GM19025 (cell line): ENCODE measurements around the gene GNL3.

Experiments used
- ATAC-seq: cut with Tn5 transposase; IDR thresholded peaks from one replicate; pipeline ENCODE4 v1.9.1; 2021; ENCODE audit warnings: mild to moderate bottlenecking, low read depth, moderate library complexity; ENCODE audit not compliant: unreplicated experiment

GNL3 gene

DNA sequence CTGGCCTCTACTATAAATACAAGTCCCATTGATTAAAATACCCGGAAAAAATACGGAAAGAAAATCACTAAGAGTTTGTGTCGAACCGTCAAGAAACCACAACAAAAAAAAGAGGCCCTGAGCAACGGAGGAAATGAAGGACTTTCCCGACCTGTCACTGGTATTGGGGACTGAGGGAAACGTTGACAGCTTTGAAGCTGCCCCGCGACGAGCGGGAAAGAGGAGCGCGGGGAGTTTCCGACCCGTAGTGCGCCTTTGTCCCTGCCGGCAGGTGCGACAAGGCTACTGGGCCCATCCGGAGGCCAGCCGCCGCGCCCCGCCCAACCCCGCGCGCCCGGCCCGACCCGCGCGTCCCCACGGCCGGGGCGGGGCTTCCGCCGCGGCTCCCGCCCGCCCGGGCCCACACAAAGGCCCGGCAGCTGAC, 535 bp upstream of the GNL3 start:
- peak; percentile 76 for ATAC-seq

GRCh38 chr3:52688266-52688665, 2.4 kb downstream of the GNL3 start:
- ATAC-seq = no peak

DNA sequence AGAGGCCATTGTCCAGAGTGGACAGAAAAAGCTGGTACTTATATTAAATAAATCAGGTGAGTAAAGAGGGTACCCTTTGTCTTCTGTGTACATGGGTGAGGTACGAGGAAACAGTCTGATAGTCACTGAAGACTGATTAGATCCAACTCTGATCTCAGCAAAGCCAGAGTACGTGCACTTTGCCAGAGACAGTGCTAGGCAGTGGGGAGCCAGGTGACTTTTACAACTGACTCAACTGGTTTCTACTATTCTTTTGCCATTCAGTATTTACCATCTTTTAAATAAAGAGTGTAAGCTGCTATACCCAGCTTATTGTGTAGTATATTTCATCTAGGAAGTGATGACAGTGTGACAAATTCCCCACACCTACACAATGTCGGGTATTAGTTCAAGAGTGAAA, 3.3 kb downstream of the GNL3 start:
- ATAC-seq = no peak

- ATAC-seq = no peak
Observed at GRCh38 chr3:52690560-52690959, 4.7 kb downstream of the GNL3 start.

- ATAC-seq = no peak
Observed at GRCh38 chr3:52693071-52693470, 7.2 kb downstream of the GNL3 start.

- no peak for ATAC-seq
Observed at GRCh38 chr3:52694528-52695189, 8.8 kb downstream of the GNL3 start.

DNA sequence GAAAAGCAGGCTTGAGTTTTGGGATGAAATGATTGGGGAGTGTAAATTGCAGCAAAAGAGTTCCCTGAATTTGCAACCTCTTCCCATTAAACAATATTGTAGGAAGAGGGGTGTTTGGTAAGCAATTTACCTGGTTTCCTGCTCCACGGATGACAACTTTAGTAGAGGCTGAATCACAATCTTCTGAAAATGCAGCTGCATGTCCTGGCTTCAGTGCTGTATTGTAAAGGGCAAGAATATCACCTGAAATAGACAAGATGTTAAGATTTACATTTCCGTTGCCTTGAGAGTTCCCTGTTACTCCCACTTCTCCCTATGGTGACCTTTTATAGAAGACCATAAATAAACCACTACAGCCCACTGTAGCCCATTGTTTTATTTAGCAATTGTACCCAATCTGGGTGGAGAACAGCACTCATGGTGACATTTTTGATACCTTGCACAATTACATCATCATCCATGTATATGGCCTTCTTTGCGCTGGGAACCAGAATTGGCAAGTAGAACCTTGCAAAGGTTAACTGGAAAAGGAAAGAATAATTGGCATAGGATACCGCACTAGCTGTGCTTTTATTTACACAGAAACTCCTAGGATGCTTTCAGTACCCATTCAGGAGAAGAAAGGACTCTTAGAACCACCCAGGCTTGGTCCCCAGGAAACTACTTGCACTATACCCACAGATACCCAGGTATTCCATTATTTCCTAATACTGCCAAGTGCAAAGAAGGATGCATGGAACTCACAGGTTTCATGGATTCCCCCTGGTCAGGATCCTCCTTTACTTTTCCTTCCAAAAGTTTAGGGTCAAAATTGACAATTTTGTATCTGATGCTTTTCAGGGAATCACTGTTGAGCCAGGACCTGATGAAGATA, 10.2 kb downstream of the GNL3 start:
- no peak for ATAC-seq

GRCh38 chr3:52696830-52697631, 11.2 kb downstream of the GNL3 start:
- no peak for ATAC-seq

DNA sequence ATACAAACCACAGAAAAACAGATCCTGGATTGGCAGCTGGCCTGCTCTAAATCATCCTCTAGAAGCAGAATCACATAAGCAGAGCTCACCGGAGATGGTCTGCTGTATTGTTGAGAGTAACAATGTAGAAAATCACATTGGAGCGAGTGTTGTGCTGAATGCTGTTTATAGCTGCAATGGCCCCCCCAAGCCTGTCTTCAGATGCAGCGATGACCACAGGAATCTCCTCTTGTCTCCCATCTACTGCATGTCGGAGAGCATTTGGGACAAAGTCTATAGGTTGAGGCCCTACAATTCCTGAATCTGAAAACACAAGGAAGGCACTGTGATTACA, 11.8 kb downstream of the GNL3 start:
- ATAC-seq = no peak

GRCh38 chr3:52703341-52703740, 17.5 kb downstream of the GNL3 start:
- ATAC-seq = no peak

- no peak for ATAC-seq
Observed at GRCh38 chr3:52704611-52705437, 19.0 kb downstream of the GNL3 start.

DNA sequence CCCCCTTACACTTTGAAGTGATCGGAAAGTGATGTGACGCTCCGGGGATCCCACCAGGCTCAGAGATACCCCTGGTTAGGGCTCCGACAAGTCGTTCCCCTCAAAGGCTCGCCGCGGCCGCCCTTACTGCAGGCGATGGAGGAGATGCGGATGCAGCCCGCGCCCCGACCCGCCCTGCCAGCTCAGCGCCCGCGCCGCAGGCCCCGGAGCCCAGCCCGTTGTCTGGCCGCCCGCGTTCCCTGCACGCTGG, 19.5 kb downstream of the GNL3 start:
- no peak for ATAC-seq

DNA sequence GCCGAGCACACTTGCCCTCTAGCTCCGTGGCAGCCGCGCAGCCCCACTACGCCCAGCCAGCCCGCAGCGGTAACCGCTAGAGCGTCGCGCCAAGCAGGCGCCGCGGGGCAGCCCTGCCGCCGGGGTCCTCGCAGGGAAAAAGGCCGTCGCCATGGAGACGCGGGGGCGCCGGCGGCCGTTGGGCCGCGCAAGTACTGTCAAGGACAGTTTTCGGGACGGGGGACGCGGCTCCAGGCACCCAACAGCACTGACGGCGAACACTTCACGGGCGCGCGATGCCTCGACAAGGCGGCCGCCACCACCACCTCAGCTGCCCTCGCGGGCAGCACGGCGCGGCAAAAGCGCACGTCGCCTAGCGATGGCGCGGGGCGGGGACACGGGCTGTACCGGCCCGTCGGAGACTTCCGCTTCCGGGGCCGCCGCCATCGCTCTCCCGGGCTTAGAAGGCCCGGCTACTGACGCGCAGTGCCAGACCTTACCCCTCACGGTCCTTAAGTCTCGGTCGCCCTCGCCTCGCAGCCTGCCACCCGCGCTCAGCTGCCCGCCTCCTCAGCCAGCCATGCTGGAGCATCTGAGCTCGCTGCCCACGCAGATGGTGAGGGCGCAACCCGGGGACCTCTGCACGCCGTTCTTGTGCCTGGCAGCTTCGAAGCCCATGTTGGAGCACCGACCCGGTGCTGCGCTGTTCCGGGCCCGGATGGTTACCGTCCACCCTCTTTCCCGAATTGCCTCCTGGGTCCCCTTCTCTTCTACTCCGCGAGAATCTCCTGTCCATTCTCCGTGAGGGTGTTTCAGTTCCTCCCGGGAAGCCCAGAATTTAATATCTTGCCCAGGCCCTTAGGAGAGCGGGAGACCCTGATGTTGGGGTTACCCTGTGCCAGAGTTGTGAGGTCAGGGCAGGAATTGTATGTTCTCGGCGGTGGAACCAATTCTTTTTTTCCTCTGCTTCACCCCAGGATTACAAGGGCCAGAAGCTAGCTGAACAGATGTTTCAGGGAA, 20.2 kb downstream of the GNL3 start, which contains the start of the genes GLT8D1 and SPCS1:
GLT8D1 (minus strand) TSS at position 104 of the 999 bp plus-strand sequence. CDS start 5,331 bp downstream, outside the sequence.
SPCS1 (plus strand) TSS at position 419 of the 999 bp plus-strand sequence; CDS start at position 560, 141 bp downstream.
- peak; percentile 78 for ATAC-seq

- ATAC-seq = no peak
Observed at GRCh38 chr3:52707585-52707984, 21.8 kb downstream of the GNL3 start.

DNA sequence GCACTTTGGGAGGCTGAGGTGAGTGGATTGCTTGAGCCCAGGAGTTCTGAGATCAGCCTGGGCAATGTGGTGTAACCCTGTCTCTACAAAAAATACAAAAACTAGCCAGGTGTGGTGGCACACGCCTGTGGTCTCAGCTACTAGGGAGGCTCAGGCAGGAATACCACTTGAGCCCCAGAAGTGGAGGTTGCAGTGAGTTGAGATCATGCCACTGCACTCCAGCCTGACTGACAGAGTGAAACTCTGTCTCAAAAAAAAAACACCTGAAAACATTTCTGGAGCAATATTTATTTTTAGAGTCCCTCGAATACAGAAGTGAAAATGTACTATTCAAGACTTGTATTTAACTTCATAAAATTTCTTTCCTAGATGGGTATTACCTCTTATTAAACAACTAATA, 24.7 kb downstream of the GNL3 start:
- ATAC-seq = no peak

- ATAC-seq = no peak
Observed at GRCh38 chr3:52712291-52713212, 26.7 kb downstream of the GNL3 start.

DNA sequence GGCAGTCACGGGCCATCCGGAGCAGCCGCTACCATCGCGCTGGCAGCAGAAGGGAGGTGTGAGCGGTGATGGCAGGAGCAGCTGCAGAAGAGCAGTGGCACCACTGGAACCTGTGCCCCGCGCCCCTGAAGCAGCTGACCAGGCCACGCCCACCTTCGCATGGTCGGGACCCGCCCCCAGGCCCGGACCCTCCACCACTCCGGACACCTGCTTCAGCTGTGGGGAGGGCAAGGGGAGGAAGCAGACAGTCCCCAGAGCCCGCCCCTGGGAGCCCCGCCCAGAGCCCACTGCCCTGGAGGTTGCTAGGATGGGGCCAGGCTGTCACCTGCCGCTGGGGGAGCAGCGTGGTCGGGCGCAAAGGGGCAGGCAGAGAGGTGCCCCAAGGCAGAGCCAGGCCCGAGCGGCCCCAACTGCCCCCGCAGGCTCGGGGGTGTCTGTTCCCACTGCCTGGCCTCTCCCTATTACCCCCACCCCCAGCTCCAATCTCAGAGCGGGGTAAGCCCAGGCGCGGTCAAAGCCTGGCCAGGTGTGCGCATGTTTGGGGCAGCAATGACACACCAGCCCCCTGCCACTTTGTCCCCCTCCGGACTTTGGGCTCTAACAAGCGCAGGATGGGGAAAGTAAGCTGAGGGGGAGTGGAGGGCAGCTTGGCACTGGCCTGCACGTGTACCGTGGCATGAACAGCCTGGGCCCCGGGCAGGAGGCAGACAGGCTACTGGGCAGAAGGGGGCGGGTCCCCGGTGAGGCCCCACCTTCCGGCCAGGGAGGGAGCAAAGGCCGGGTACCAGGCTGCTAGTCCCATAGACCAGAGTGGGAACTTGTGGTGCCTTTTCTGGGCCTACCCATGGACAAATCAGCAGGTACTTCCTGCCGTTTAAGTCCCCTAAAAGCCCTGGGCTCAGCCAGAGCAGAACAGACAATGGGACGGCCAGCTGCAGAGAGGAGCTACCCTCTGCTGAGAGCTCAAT, 28.8 kb downstream of the GNL3 start:
- no peak for ATAC-seq
